ENCODE data around the gene EHMT2. TPM values are rescaled to one million over a fixed set of nuclear protein-coding genes. Genes with fewer than 3 reads are reported as not detected.
A peak's percentile ranks its signal among the peaks of the same experiment; 100 is the strongest.
"Not testable (repeated sequence)": the region's sequence is repeated elsewhere in the genome, so short reads cannot be mapped to it uniquely, and the experiment has no call there.

The EHMT2 gene
- total and polyA plus RNA-seq, 2 of the 13 experiments (the other 11 are each of a cell fraction or from before 2014, with no cell fraction given): 55.2 to 69.2 TPM

- H4K20me1 ChIP-seq (ENCODE audit: insufficient read depth, low read length); H2AFZ ChIP-seq (ENCODE audit: low read length); H3K4me2 ChIP-seq (ENCODE audit: low read depth, low read length); H3K27ac ChIP-seq (ENCODE audit: extremely low read length, insufficient read depth, low read length); POLR2A ChIA-PET; H3K27me3 ChIP-seq (ENCODE audit: control insufficient read depth in 1 of 2, insufficient read depth in 2 of 2, low read length in 2 of 2); intact Hi-C loops (cut with micrococcal nuclease; ENCODE audit: unreplicated experiment); H3K9ac ChIP-seq (ENCODE audit: insufficient read depth, low read depth, low read length); H3K4me3 ChIP-seq (replicated peaks in 1 of 3; ENCODE audit: insufficient read depth in 1 of 3, low read depth in 2 of 3, low read length in 3 of 3); BruUV-seq (replicated peaks); in situ Hi-C loops (cut with HindIII; ENCODE audit: extremely low pct_ligation_motif_present, low pct_unique_long_range_greater_than_20kb); DNase-seq (ENCODE audit: low spot score); H3K9me3 ChIP-seq (ENCODE audit: low read length); FAIRE-seq; ATAC-seq; CTCF ChIA-PET (ENCODE audit: low intra/inter-chr PET ratio, low total read pairs): not testable (repeated sequence)
- peaks cover 7 to 14% of the 10 kb centered on the region in 2 experiments; a peak in 4 of 5 replicates for H3K36me3 ChIP-seq (replicated peaks in 1 of 2; ENCODE audit: control insufficient read depth in 1 of 2, insufficient read depth in 2 of 2, low read length in 2 of 2)
- peaks cover 33% of the 10 kb centered on the region for H3K4me1 ChIP-seq (ENCODE audit: insufficient read depth, low read length)
- WGBS (ENCODE audit: low lambda C conversion rate): 98% methylated on average over 9 of the region's 32 CpGs
- peaks cover 29% of the 10 kb centered on the region for H3K79me2 ChIP-seq (ENCODE audit: insufficient read depth, low read length)
These were observed 34.6 kb upstream of the EHMT2 start for GRCh38 chr6:31932137-31932536.

GRCh38 chr6:31930962-31931361 is 33.5 kb upstream of the EHMT2 start:
- intact Hi-C loops (cut with micrococcal nuclease; ENCODE audit: unreplicated experiment) (no loop called here), in situ Hi-C loops (cut with HindIII; ENCODE audit: extremely low pct_ligation_motif_present, low pct_unique_long_range_greater_than_20kb) (no loop called here)
- peaks cover 29% of the 10 kb centered on the region for H3K79me2 ChIP-seq (ENCODE audit: insufficient read depth, low read length)
- H3K9me3 ChIP-seq (ENCODE audit: low read length): no peaks in the 10 kb centered on the region
- BruUV-seq (replicated peaks): no TSS peak
- TF ChIP-seq THAP7 (CRISPR knock-in tag; IDR thresholded peaks at IDR 0.05) (no peak), ZNF430 (CRISPR knock-in tag; IDR thresholded peaks at IDR 0.05) (0 out of 2 replicates have a peak, but pooled peaks have one; percentile 0), ZNF576 (CRISPR knock-in tag; IDR thresholded peaks at IDR 0.05) (no peak), ZNF230 (CRISPR knock-in tag; IDR thresholded peaks at IDR 0.05) (no peak)
- peaks cover 45% of the 10 kb centered on the region for H3K4me1 ChIP-seq (ENCODE audit: insufficient read depth, low read length)
- no peak overlapping the region for H3K9ac ChIP-seq (ENCODE audit: insufficient read depth, low read depth, low read length)
- DNase-seq (ENCODE audit: low spot score) (no peak), FAIRE-seq (no peak), ATAC-seq (no peak)
- no peaks in the 10 kb centered on the region for H4K20me1 ChIP-seq (ENCODE audit: insufficient read depth, low read length)
- H2AFZ ChIP-seq (ENCODE audit: low read length): no peak overlapping the region
- H3K27ac ChIP-seq (ENCODE audit: extremely low read length, insufficient read depth, low read length): no peak overlapping the region
- ChIA-PET POLR2A (interaction anchor here (2.4 to 6.1 kb wide), 5 partner anchors 9 to 33 kb away, joined by 9 to 151 read pairs (median 35); partner anchors contain the start of genes CFB, EHMT2 and ZBTB12), CTCF (ENCODE audit: low intra/inter-chr PET ratio, low total read pairs) (no interaction called here)
- 91% methylated on average over 1 of the region's 1 CpG for WGBS (ENCODE audit: low lambda C conversion rate)
- H3K4me3 ChIP-seq (replicated peaks in 1 of 3; ENCODE audit: insufficient read depth in 1 of 3, low read depth in 2 of 3, low read length in 3 of 3): no peak overlapping the region
- no peaks in the 10 kb centered on the region; a peak in 1 of 5 replicates for H3K27me3 ChIP-seq (ENCODE audit: control insufficient read depth in 1 of 2, insufficient read depth in 2 of 2, low read length in 2 of 2)
- no peak overlapping the region for H3K4me2 ChIP-seq (ENCODE audit: low read depth, low read length)
- peaks cover 4 to 14% of the 10 kb centered on the region in 2 experiments; a peak in 4 of 5 replicates for H3K36me3 ChIP-seq (replicated peaks in 1 of 2; ENCODE audit: control insufficient read depth in 1 of 2, insufficient read depth in 2 of 2, low read length in 2 of 2)

Measured in HepG2 (cell line).